ENCODE measurements around the gene HTR3A.
"Not testable (repeated sequence)": the region's sequence is repeated elsewhere in the genome, so short reads cannot be mapped to it uniquely, and the experiment has no call there.

HTR3A gene

DNA sequence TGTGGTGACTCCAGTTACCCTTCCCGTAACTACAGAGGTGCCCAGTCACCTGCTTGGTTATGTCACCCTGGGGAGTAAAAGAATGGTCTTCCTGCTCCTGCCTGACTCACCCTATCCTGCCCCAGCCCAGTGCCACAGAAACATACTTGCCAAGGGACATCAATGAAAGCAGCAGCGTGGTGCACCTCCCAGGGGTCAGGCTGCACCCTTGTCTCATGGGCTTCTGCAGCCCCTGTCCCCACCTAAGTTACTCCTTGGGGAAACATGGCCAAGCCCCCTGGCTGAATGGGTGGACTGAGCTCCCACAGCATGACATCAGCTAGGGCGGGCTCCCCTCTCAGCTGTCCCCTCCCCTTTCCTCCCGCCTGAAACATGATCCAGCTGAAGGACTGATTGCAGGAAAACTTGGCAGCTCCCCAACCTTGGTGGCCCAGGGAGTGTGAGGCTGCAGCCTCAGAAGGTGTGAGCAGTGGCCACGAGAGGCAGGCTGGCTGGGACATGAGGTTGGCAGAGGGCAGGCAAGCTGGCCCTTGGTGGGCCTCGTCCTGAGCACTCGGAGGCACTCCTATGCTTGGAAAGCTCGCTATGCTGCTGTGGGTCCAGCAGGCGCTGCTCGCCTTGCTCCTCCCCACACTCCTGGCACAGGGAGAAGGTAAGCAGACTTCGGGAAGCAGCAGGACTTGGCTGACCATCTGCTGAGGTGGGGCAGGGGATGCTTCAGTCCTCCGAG, at the start of gene HTR3A:
TSS of gene HTR3A (plus strand) at position 368 of the 730 bp plus-strand sequence. CDS start at position 586, 218 bp downstream.
- no peak for DNase-seq (ENCODE audit: low read depth)
- TF ChIP-seq, protein P1, sequence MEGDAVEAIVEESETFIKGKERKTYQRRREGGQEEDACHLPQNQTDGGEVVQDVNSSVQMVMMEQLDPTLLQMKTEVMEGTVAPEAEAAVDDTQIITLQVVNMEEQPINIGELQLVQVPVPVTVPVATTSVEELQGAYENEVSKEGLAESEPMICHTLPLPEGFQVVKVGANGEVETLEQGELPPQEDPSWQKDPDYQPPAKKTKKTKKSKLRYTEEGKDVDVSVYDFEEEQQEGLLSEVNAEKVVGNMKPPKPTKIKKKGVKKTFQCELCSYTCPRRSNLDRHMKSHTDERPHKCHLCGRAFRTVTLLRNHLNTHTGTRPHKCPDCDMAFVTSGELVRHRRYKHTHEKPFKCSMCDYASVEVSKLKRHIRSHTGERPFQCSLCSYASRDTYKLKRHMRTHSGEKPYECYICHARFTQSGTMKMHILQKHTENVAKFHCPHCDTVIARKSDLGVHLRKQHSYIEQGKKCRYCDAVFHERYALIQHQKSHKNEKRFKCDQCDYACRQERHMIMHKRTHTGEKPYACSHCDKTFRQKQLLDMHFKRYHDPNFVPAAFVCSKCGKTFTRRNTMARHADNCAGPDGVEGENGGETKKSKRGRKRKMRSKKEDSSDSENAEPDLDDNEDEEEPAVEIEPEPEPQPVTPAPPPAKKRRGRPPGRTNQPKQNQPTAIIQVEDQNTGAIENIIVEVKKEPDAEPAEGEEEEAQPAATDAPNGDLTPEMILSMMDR (conservative IDR thresholded peaks at IDR 0.05; ENCODE audit: low read length) = no peak
- no peak within 1 kb of the TSS for H3K4me3 ChIP-seq (ENCODE audit: low read length)

DNA sequence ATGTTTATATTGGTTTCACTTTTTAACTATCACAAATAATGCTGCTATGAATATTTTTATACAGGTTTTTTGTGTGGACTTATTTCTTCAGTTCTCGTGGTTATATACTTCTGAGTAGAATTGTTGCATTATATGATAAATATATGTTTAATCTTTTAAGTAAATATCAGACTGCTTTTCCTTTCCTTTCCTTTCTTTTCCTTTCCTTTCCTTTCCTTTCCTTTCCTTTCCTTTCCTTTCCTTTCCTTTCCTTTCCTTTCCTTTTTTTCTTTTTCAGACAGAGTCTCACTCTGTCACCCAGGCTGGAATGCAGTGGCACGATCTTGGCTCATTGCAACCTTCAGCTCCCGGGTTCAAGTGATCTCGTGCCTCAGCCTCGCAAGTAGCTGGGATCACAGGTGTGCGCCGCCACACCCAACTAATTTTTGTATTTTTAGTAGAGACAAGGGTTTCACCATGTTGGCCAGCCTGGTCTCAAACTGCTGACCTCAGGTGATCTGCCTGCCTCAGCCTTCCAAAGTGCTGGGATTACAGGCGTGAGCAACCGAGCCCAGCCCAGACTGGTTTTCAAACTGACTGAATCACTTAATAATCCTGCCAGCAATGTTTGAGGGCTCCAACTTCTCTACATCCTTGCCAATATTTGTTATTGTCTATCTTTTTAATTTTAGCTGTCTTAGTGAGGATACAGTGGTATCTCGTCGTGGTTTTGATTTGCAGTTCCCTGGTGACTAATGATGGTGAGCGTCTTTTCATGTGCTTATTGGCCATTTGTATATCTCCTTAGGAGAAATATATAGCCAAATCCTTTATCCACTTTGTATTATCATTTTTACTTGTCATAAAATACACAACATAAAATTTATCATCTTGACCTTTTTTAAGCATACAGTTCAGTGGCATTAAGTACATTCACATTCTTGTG, 48.4 kb upstream of the HTR3A start:
- H3K4me3 ChIP-seq (ENCODE audit: low read length) = no peak overlapping the region
- TF ChIP-seq, protein P1 (conservative IDR thresholded peaks at IDR 0.05; ENCODE audit: low read length) = no peak
- no peak for DNase-seq (ENCODE audit: low read depth)

DNA sequence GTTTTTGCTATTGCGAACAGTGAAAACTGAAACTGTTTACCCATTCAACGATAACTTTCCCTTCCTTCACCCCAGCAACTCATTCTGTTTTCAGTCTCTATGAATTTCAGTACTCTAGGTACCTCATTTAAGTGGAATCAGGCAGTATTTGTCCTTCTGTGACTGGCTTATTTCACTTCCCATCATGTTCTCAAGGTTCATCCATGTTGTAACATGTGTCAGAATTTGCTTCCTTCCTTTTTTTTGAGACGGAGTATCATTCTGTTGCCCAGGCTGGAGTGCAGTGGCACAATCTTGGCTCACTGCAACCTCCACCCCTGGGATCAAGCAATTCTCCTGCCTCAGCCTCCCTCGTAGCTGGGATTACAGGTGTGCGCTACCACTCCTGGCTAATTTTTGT, 46.6 kb upstream of the HTR3A start:
- TF ChIP-seq, protein P1 (conservative IDR thresholded peaks at IDR 0.05; ENCODE audit: low read length) = no peak
- DNase-seq (ENCODE audit: low read depth) = no peak
- no peak overlapping the region for H3K4me3 ChIP-seq (ENCODE audit: low read length)

DNA sequence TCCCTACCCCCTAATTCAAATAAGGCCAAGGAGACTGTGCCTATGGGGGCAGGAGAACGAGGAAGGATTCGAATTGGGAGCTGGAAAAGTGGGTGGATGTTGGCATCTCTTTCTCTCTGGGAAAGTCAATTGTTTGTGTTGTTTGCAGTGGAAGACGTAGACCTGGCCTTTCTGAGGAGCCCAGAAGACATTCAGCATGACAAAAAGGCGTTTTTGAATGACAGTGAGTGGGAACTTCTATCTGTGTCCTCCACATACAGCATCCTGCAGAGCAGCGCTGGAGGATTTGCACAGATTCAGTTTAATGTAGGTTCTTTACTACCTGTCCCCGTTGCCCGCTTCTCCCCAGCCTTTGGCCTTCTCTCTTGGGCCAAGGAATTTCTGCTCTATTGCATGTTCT, 42.1 kb upstream of the HTR3A start:
- TF ChIP-seq, protein P1 (conservative IDR thresholded peaks at IDR 0.05; ENCODE audit: low read length) = no peak
- no peak overlapping the region for H3K4me3 ChIP-seq (ENCODE audit: low read length)
- DNase-seq (ENCODE audit: low read depth) = no peak

DNA sequence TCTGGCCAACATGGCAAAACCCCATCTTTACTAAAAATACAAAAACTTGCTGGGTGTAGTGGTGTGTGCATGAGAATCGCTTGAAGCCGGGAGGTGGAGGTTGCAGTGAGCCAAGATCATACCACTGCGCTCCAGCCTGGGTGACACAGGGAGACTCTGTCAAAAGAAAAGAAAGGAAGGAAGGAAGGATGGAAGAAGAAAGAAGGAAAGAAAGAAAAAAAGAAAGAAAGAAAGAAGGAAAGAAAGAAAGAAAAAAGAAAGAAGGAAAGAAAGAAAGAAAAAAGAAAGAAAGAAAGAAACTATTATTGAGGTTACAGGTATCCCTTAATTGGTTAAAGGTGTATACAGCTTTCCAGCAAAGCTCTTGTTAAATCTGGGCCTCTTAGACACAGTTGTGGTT, 40.7 kb upstream of the HTR3A start:
- not testable (repeated sequence) for DNase-seq (ENCODE audit: low read depth); H3K4me3 ChIP-seq (ENCODE audit: low read length)

DNA sequence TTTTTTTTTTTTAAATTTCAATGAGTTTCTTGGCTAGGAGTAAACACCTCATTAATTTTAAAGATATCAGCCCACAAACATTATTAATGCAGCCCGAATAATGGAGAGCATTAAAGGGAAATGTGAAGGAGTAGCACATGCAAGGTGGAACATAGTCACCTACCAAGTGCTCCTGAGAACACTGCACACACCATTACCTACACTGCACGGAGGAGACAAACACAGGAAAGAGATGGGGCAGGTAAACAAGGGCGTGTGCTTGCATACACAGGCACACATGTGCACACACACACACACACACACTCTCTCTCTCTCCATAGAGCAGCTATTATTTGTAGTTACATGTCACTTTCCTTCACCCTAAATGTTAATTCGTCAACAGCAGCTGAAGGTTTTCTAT, 40.1 kb upstream of the HTR3A start:
- TF ChIP-seq, protein P1 (conservative IDR thresholded peaks at IDR 0.05; ENCODE audit: low read length) = no peak
- no peak overlapping the region for H3K4me3 ChIP-seq (ENCODE audit: low read length)

DNA sequence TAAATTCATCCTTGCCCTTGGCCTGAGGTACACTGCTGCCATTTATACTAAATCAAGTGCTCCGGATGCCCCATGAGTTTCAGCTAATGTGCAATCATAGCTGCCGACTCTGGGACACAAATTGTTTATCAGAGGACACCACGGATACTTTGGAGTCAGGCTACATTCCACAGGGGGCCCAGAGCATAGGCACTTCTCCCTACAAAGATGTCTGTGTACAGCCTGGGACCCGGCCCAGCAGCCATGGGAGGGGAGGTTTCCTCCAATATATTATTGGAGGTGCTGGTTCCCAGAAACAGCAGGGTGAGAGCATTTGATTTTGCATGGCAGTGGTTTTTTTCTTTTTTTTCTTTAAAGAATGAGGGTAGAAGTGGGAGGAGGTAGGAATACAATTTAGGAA, 39.0 kb upstream of the HTR3A start:
- no peak overlapping the region for H3K4me3 ChIP-seq (ENCODE audit: low read length)
- TF ChIP-seq, protein P1 (conservative IDR thresholded peaks at IDR 0.05; ENCODE audit: low read length) = no peak
- no peak for DNase-seq (ENCODE audit: low read depth)

More for the DNA sequence above, 40.1 kb upstream of the HTR3A start:
- no peak for DNase-seq (ENCODE audit: low read depth)

All from AG10803 (cell line).